Mesendoderm (in vitro differentiated cells): ENCODE results near the gene MUC5B.

Experiments used
- DNase-seq: peaks from one replicate; pipeline ENCODE4 v3.0.0; 2013
- H2AK5ac ChIP-seq: 2 replicates; pipeline ENCODE4 v1.6.1; 2013; ENCODE audit warnings: low read length, inconsistent platforms
- H2BK120ac ChIP-seq: 2 replicates; pipeline ENCODE4 v1.6.1; 2013; ENCODE audit warnings: low read depth, mild to moderate bottlenecking, low read length, moderate library complexity, mixed read lengths
- H2BK15ac ChIP-seq: replicated peaks from 2 replicates; pipeline ENCODE4 v1.6.1; 2013; ENCODE audit warnings: low read depth, mild to moderate bottlenecking, moderate library complexity
- H2BK5ac ChIP-seq: 2 replicates; pipeline ENCODE4 v1.6.1; 2013; ENCODE audit warnings: low read length, inconsistent platforms
- H3K18ac ChIP-seq: 2 replicates; pipeline ENCODE4 v1.6.1; 2013; ENCODE audit warnings: mild to moderate bottlenecking, low read length, mixed read lengths
- H3K23ac ChIP-seq: one replicate; pipeline ENCODE4 v1.6.1; 2013; ENCODE audit warnings: low read length
- H3K27ac ChIP-seq: 2 replicates; pipeline ENCODE4 v1.5.1; 2013; ENCODE audit warnings: low read depth, mild to moderate bottlenecking, inconsistent platforms, low read length, moderate library complexity
- H3K27me3 ChIP-seq: 2 replicates; pipeline ENCODE4 v1.6.1; 2013; ENCODE audit warnings: low read length, control low read depth, mild to moderate bottlenecking, inconsistent platforms; ENCODE audit not compliant: insufficient read depth, poor library complexity
- H3K36me3 ChIP-seq: 2 replicates; pipeline ENCODE4 v1.6.1; 2013; ENCODE audit warnings: low read length, inconsistent platforms; ENCODE audit not compliant: control insufficient read depth, insufficient read depth
- H3K4ac ChIP-seq: one replicate; pipeline ENCODE4 v1.6.1; 2013; ENCODE audit warnings: low read depth, mild to moderate bottlenecking, low read length, moderate library complexity
- H3K4me1 ChIP-seq: 2 replicates; pipeline ENCODE4 v1.6.1; 2013; ENCODE audit warnings: low read depth, low read length, inconsistent platforms; ENCODE audit not compliant: control insufficient read depth
- H3K4me2 ChIP-seq: 2 replicates; pipeline ENCODE4 v1.6.1; 2013; ENCODE audit warnings: low read length
- H3K4me3 ChIP-seq: 2 replicates; pipeline ENCODE4 v1.5.1; 2013; ENCODE audit warnings: mild to moderate bottlenecking, low read length
- H3K56ac ChIP-seq: one replicate; pipeline ENCODE4 v1.6.1; 2013; ENCODE audit warnings: low read length
- H3K79me1 ChIP-seq: 2 replicates; pipeline ENCODE4 v1.6.1; 2013; ENCODE audit warnings: low read length, inconsistent platforms
- H3K79me2 ChIP-seq: 2 replicates; pipeline ENCODE4 v1.6.1; 2013; ENCODE audit warnings: mild to moderate bottlenecking, low read length; ENCODE audit not compliant: control insufficient read depth, insufficient read depth
- H3K9ac ChIP-seq: 2 replicates; pipeline ENCODE4 v1.6.1; 2013; ENCODE audit warnings: low read length, inconsistent platforms
- H4K5ac ChIP-seq: one replicate; pipeline ENCODE4 v1.6.1; 2013; ENCODE audit warnings: low read length
- H4K8ac ChIP-seq: one replicate; pipeline ENCODE4 v1.6.1; 2013; ENCODE audit warnings: low read depth, mild to moderate bottlenecking, control low read depth, low read length, moderate library complexity
- WGBS: extraction: QIAGEN DNeasy Blood & Tissue Kit; methylation state at CpG from one replicate; pipeline ENCODE4 v1.1.7; 2013; ENCODE audit warnings: low lambda C conversion rate, missing lambda C conversion rate; ENCODE audit not compliant: insufficient coverage; ENCODE audit errors: extremely low coverage; 5-methylcytosine and 5-hydroxymethylcytosine counted together

MUC5B gene

GRCh38 chr11:1194231-1194976 is 28.5 kb upstream of the MUC5B start:
- Histone ChIP-seq H3K27ac (no peak overlapping the region), H3K56ac (no peak overlapping the region), H3K18ac (no peak overlapping the region), H3K4me1 (no peaks in the 10 kb centered on the region), H2BK15ac (no peak overlapping the region), H2BK5ac (no peak overlapping the region), H3K36me3 (no peaks in the 10 kb centered on the region), H3K9ac (no peak overlapping the region), H3K79me2 (no peaks in the 10 kb centered on the region), H4K5ac (no peak overlapping the region), H3K4me2 (no peak overlapping the region), H3K4me3 (no peak overlapping the region), H3K23ac (no peak overlapping the region), H4K8ac (no peak overlapping the region), H3K79me1 (no peaks in the 10 kb centered on the region), H3K4ac (no peak overlapping the region), H2BK120ac (no peak overlapping the region), H3K27me3 (no peaks in the 10 kb centered on the region), H2AK5ac (no peak overlapping the region)
- DNase-seq, result no peak
- WGBS, result no CpG with 5 or more reads among the region's 59 CpGs

DNA sequence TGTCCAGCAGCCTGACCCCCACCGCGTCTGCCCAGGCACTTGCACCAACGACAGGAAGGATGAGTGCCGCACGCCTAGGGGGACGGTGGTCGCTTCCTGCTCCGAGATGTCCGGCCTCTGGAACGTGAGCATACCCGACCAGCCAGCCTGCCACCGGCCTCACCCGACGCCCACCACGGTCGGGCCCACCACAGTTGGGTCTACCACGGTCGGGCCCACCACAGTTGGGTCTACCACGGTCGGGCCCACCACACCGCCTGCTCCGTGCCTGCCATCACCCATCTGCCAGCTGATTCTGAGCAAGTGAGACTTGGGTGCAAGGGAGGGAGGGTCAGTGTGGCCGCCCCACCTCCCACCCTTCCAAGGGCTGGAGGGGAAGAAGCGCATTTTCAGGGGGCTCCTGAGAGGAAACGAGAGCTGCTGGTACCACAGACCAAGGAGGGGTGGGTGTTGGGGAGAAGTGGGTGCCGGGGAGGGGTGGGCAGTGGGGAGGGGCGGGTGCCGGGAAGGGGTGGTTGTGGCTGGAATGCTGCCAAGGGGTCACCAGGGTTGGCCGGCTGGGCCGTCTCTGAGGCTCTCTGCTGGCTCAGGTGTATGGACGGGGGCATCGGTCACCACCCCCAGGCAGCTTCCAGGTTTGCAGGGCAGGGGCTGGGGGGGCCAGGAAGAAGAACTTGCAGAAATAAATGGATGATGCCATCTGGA is 27.7 kb upstream of the MUC5B start:
- Histone ChIP-seq H2BK5ac (no peak overlapping the region), H3K4me2 (no peak overlapping the region), H3K23ac (no peak overlapping the region), H3K79me2 (no peaks in the 10 kb centered on the region), H3K18ac (no peak overlapping the region), H3K56ac (no peak overlapping the region), H4K5ac (no peak overlapping the region), H3K9ac (no peak overlapping the region), H3K27me3 (no peaks in the 10 kb centered on the region), H3K36me3 (no peaks in the 10 kb centered on the region), H3K27ac (no peak overlapping the region), H3K4ac (no peak overlapping the region), H3K4me1 (no peaks in the 10 kb centered on the region), H3K79me1 (no peaks in the 10 kb centered on the region), H2BK15ac (no peak overlapping the region), H2AK5ac (no peak overlapping the region), H2BK120ac (no peak overlapping the region), H3K4me3 (no peak overlapping the region), H4K8ac (no peak overlapping the region)
- no CpG with 5 or more reads among the region's 32 CpGs for WGBS
- DNase-seq, result no peak

DNA sequence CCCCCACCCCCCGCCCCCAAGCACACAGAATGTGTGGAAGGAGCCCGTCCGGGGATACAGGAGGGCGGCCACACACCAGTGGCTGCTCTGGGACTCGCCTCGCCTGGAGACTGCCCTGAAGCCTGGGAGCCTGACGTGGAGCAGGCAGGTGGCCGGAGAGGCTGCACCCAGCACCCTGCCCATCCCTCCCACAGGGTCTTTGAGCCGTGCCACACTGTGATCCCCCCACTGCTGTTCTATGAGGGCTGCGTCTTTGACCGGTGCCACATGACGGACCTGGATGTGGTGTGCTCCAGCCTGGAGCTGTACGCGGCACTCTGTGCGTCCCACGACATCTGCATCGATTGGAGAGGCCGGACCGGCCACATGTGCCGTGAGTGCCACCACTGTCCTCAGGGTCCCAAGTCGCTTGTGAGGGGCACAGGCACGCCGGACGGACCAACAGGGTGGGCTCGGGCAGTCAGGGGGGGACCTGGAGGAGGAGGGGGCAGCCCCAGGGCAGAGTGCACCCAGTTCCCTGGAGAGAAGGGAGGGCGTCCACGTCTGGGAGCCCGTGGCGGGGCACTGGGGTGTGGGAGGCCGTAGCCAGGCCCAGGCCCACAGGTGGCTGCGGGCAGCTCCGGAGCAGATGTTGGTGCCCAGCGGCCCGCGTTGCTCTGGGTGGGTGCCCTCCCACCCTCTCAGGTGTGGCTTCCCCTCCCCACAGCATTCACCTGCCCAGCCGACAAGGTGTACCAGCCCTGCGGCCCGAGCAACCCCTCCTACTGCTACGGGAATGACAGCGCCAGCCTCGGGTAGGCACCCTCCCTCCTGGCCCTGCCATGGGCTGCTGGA is 27.0 kb upstream of the MUC5B start:
- Histone ChIP-seq H4K8ac (no peak overlapping the region), H3K4ac (no peak overlapping the region), H3K4me3 (no peak overlapping the region), H4K5ac (no peak overlapping the region), H3K79me2 (no peaks in the 10 kb centered on the region), H3K4me2 (no peak overlapping the region), H3K79me1 (no peaks in the 10 kb centered on the region), H3K4me1 (no peaks in the 10 kb centered on the region), H2BK120ac (no peak overlapping the region), H2BK5ac (no peak overlapping the region), H3K23ac (no peak overlapping the region), H3K56ac (no peak overlapping the region), H3K27me3 (no peaks in the 10 kb centered on the region), H3K36me3 (no peaks in the 10 kb centered on the region), H3K9ac (no peak overlapping the region), H3K27ac (no peak overlapping the region), H3K18ac (no peak overlapping the region), H2AK5ac (no peak overlapping the region), H2BK15ac (no peak overlapping the region)
- no CpG with 5 or more reads among the region's 41 CpGs for WGBS
- DNase-seq, result no peak

GRCh38 chr11:1196516-1197391 is 26.1 kb upstream of the MUC5B start:
- no peak overlapping the region for H3K18ac ChIP-seq
- no peak overlapping the region for H3K27ac ChIP-seq
- no peaks in the 10 kb centered on the region for H3K79me1 ChIP-seq
- H3K27me3 ChIP-seq, result no peaks in the 10 kb centered on the region
- no peak for DNase-seq
- H2AK5ac ChIP-seq, result no peak overlapping the region
- no peak overlapping the region for H2BK120ac ChIP-seq
- H3K9ac ChIP-seq, result no peak overlapping the region
- H4K8ac ChIP-seq, result no peak overlapping the region
- no peak overlapping the region for H3K23ac ChIP-seq
- H3K4ac ChIP-seq, result no peak overlapping the region
- H3K4me3 ChIP-seq, result no peak overlapping the region
- no peak overlapping the region for H2BK15ac ChIP-seq
- H4K5ac ChIP-seq, result no peak overlapping the region
- no peaks in the 10 kb centered on the region for H3K4me1 ChIP-seq
- no peak overlapping the region for H2BK5ac ChIP-seq
- no peaks in the 10 kb centered on the region for H3K36me3 ChIP-seq
- H3K79me2 ChIP-seq, result no peaks in the 10 kb centered on the region
- no CpG with 5 or more reads among the region's 28 CpGs for WGBS
- no peak overlapping the region for H3K56ac ChIP-seq
- H3K4me2 ChIP-seq, result no peak overlapping the region

DNA sequence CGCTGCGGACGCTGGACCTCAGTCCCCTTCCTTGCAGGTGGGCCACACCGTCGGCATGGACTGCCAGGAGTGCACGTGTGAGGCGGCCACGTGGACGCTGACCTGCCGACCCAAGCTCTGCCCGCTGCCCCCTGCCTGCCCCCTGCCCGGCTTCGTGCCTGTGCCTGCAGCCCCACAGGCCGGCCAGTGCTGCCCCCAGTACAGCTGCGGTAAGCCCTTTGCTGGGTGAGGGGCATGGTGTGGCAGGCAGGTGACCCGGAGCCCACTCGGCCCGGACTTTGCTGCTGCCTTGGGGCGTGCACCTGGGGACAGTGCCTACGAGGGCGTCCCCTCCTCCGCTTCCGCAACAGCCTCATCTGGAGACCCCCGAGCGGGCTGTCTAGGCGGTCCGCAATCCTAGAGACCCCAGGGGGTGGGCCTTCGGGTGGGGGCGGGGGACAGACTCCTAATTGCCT is 25.4 kb upstream of the MUC5B start:
- Histone ChIP-seq H3K36me3 (no peaks in the 10 kb centered on the region), H3K27me3 (no peaks in the 10 kb centered on the region), H3K27ac (no peak overlapping the region), H3K79me1 (no peaks in the 10 kb centered on the region), H3K56ac (no peak overlapping the region), H4K8ac (no peak overlapping the region), H3K4me2 (no peak overlapping the region), H3K4me3 (no peak overlapping the region), H3K18ac (no peak overlapping the region), H3K4ac (no peak overlapping the region), H4K5ac (no peak overlapping the region), H3K9ac (no peak overlapping the region), H3K4me1 (no peaks in the 10 kb centered on the region), H3K23ac (no peak overlapping the region), H2AK5ac (no peak overlapping the region), H2BK15ac (no peak overlapping the region), H3K79me2 (no peaks in the 10 kb centered on the region), H2BK5ac (no peak overlapping the region), H2BK120ac (no peak overlapping the region)
- DNase-seq, result no peak
- WGBS, result no CpG with 5 or more reads among the region's 29 CpGs
